Kidney epithelial cell (primary cell): Measurements from ENCODE around the gene HEG1. TPM values are rescaled to one million over a fixed set of nuclear protein-coding genes. Genes with fewer than 3 reads are reported as not detected.

ENCODE experiments used
- DNase-seq: peaks from one replicate; pipeline ENCODE4 v3.0.0-alpha.2; 2010; ENCODE audit warnings: low read depth
- H3K27me3 ChIP-seq: 2 replicates; pipeline ENCODE4 v1.6.0; 2011; ENCODE audit warnings: low read length; ENCODE audit not compliant: control insufficient read depth, insufficient read depth
- H3K36me3 ChIP-seq: 2 replicates; pipeline ENCODE4 v1.5.1; 2011; ENCODE audit warnings: low read length; ENCODE audit not compliant: control insufficient read depth, insufficient read depth
- H3K4me3 ChIP-seq: 2 replicates; pipeline ENCODE4 v1.5.1; 2011; ENCODE audit warnings: low read depth, mild to moderate bottlenecking, control low read depth, low read length
- total RNA-seq: library from RNA; depleted of rRNA; stranded (reverse); fragments of >200 nt; gene quantifications from 2 replicates; pipeline ENCODE4 v1.2.3, GENCODE V29; 2015
- TF ChIP-seq, protein P1 (sequence below): IDR thresholded peaks from 2 replicates; pipeline ENCODE4 v1.5.1; 2011; ENCODE audit warnings: mild to moderate bottlenecking, moderate library complexity, low read length, control low read depth, inconsistent platforms; ENCODE audit not compliant: insufficient read depth, poor library complexity, severe bottlenecking

Gene HEG1
- total RNA-seq, 1 donor from 2014 or later = 17.4 TPM

- TF ChIP-seq, protein P1, sequence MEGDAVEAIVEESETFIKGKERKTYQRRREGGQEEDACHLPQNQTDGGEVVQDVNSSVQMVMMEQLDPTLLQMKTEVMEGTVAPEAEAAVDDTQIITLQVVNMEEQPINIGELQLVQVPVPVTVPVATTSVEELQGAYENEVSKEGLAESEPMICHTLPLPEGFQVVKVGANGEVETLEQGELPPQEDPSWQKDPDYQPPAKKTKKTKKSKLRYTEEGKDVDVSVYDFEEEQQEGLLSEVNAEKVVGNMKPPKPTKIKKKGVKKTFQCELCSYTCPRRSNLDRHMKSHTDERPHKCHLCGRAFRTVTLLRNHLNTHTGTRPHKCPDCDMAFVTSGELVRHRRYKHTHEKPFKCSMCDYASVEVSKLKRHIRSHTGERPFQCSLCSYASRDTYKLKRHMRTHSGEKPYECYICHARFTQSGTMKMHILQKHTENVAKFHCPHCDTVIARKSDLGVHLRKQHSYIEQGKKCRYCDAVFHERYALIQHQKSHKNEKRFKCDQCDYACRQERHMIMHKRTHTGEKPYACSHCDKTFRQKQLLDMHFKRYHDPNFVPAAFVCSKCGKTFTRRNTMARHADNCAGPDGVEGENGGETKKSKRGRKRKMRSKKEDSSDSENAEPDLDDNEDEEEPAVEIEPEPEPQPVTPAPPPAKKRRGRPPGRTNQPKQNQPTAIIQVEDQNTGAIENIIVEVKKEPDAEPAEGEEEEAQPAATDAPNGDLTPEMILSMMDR = no peak
These were observed 23.9 kb upstream of the HEG1 start for GRCh38 chr3:125079675-125080045.

DNA sequence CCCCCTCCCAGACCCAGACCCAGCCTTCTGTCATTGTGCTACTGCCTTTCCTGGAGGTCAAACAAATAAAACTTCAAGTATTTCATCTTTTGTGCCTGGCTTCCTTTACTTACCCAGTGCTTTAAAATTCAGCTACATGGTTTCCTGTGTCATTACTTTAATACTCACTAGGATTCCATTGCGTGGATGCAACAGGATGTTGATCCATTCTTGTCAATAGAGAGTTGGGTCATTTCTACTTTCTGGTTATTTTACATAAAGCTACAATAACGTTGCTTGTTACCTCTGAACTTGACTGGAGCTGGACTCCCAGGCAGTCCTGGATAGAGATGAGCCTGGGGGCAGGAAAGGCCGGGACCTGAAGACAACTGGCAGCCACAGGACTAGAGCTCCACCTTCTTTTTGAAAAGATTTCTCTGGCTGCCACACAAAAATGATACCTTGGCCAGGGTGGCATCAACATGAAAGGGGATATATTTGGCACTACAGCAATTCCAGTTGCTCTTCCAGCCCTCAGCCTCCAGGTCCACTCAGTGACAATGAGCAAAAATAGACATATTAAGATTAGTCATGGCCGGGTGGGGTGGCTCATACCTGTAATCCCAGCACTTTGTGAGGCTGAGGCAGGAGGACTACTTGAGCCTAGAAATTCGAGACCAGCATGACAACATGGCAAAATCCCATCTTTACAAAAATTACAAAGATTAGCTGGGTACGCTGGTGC is 23.3 kb upstream of the HEG1 start:
- no peaks in the 10 kb centered on the region for H3K27me3 ChIP-seq
- H3K4me3 ChIP-seq = no peak overlapping the region
- TF ChIP-seq, protein P1 = no peak
- DNase-seq = no peak
- H3K36me3 ChIP-seq = no peaks in the 10 kb centered on the region

More at GRCh38 chr3:125079675-125080045, 23.9 kb upstream of the HEG1 start:
- Histone ChIP-seq H3K4me3 (no peak overlapping the region), H3K27me3 (no peaks in the 10 kb centered on the region), H3K36me3 (no peaks in the 10 kb centered on the region)
- DNase-seq = no peak

DNA sequence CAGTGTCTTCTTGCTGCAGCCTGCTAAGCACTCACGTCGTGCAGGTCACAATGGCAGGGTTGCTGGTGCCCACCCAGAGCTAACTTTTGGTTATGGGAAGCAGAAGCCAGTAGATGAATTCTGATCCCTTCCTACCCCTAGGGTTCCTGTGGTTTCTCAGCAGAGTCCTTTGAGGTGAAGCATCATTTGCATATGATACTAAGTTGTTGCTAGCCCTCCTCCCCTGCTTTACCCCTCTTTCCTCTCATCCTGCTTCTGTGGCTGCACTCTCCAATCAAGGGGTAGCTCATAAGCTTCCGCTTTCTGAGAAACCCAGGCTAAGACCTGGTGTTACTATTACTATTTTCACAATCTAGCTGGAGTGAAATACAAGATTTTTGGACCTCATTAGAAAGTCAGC is 22.1 kb upstream of the HEG1 start:
- TF ChIP-seq, protein P1 = no peak
- no peak for DNase-seq
- H3K4me3 ChIP-seq = no peak overlapping the region
- no peaks in the 10 kb centered on the region for H3K27me3 ChIP-seq
- no peaks in the 10 kb centered on the region for H3K36me3 ChIP-seq

DNA sequence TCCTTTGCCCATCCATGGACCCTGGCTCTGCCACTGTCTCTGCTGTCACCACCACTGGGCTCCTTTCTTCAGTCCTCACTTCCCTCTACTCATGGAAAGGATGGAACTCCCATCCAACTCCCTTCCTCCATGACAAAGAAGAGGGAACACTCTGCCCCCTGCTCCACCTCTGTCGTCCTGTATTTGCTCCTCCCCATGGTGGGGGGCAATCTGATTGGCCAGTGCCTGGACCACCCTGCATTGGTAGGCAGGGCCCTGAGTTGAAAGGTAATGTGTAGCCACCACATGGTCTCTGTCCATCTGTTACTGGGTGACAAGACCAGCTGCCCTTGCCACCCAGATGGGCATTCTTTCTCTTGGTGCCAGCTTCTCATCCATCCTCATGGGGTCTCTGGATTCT is 20.7 kb upstream of the HEG1 start:
- Histone ChIP-seq H3K27me3 (no peaks in the 10 kb centered on the region), H3K36me3 (no peaks in the 10 kb centered on the region), H3K4me3 (no peak overlapping the region)
- TF ChIP-seq, protein P1 = no peak
- no peak for DNase-seq

DNA sequence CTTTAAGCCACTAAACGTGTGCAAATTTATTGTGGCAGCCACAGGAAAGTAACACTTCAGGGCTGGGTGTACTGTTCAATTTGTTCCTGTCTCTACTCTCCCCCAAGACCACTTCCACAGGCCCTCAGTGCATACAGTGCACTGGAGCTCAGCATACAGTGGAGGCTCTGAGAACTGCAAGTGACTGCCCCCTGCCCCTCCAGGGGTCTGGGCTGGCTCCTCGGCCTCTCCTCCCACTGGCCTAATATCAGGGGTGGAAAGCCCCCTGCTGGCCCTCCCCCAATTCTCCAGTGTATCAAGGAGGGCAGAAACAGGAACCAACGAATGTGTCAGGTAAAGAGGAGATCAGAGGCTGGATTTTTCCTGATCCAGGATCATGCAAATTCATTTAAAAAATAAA is 19.9 kb upstream of the HEG1 start:
- Histone ChIP-seq H3K27me3 (no peaks in the 10 kb centered on the region), H3K36me3 (no peaks in the 10 kb centered on the region), H3K4me3 (no peak overlapping the region)
- TF ChIP-seq, protein P1 = no peak
- DNase-seq = no peak

GRCh38 chr3:125073390-125073905 is 17.7 kb upstream of the HEG1 start:
- TF ChIP-seq, protein P1 = no peak
- Histone ChIP-seq H3K36me3 (no peaks in the 10 kb centered on the region), H3K4me3 (no peak overlapping the region), H3K27me3 (no peaks in the 10 kb centered on the region)
- DNase-seq = no peak
